PC-9 (cell line): ENCODE data around the gene TLE4. TPM values are rescaled to one million over a fixed set of nuclear protein-coding genes. Genes with fewer than 3 reads are reported as not detected.

Source experiments
- Bru-seq: library from RNA; stranded (reverse); fragments of 400-500 nt; gene quantifications from one replicate; lab custom pipeline; 2021; lab: Mats Ljungman, UMichigan
- BruChase-seq, 2 experiments: library from RNA; stranded (reverse); fragments of 400-500 nt; gene quantifications; one replicate each; lab custom pipeline; 2021; lab: Mats Ljungman, UMichigan
- BruUV-seq: library from RNA; stranded (reverse); fragments of 400-500 nt; replicated peaks from 2 replicates; lab custom pipeline; 2021; lab: Mats Ljungman, UMichigan
- CTCF ChIA-PET: fragments of 300-600 bp; sonication (Branson Sonifier 250); formaldehyde crosslinking; loops from one replicate; lab custom pipeline; 2022; ENCODE audit warnings: antibody characterized with exemption; lab: Charles Lee
- POLR2A ChIA-PET: fragments of 300-600 bp; sonication (Branson Sonifier 250); formaldehyde crosslinking; loops from one replicate; lab custom pipeline; 2022; ENCODE audit warnings: antibody characterized with exemption; ENCODE audit not compliant: unreplicated experiment; lab: Charles Lee
- DNase-seq, 2 experiments: peaks; one replicate each; pipeline versions ENCODE4 v3.0.0 to v3.0.0-alpha.2; 2015 to 2022; ENCODE audit warnings: mixed read lengths in 1 of 2
- H2AFZ ChIP-seq: fragments of 200-600 bp; sonication (generic); 2 replicates; pipeline ENCODE4 v1.8.1; 2017; ENCODE audit warnings: antibody characterized with exemption
- H3F3A ChIP-seq: fragments of 200-600 bp; sonication (generic); 2 replicates; pipeline ENCODE4 v1.8.1; 2017; ENCODE audit warnings: antibody characterized with exemption, mild to moderate bottlenecking, low read depth; ENCODE audit not compliant: insufficient read depth
- H3K27ac ChIP-seq: fragments of 200-600 bp; sonication (generic); 2 replicates; pipeline ENCODE4 v1.6.1; 2016; ENCODE audit warnings: mixed run types
- H3K27me3 ChIP-seq: fragments of 200-600 bp; sonication (generic); 2 replicates; pipeline ENCODE4 v1.6.1; 2016; ENCODE audit warnings: low read depth, mixed run types; ENCODE audit not compliant: insufficient read depth
- H3K36me3 ChIP-seq: fragments of 200-600 bp; sonication (generic); 2 replicates; pipeline ENCODE4 v1.6.1; 2016; ENCODE audit warnings: low read depth, mixed run types
- H3K4me1 ChIP-seq: fragments of 200-600 bp; sonication (generic); replicated peaks from 2 replicates; pipeline ENCODE4 v1.6.1; 2016; ENCODE audit warnings: mixed run types; ENCODE audit not compliant: insufficient read depth
- H3K4me2 ChIP-seq: fragments of 200-600 bp; sonication (generic); 2 replicates; pipeline ENCODE4 v1.6.1; 2017; ENCODE audit warnings: mixed run types
- H3K4me3 ChIP-seq: fragments of 200-600 bp; sonication (generic); 2 replicates; pipeline ENCODE4 v1.6.1; 2016; ENCODE audit warnings: mixed run types
- H3K79me2 ChIP-seq: fragments of 200-600 bp; sonication (generic); 2 replicates; pipeline ENCODE4 v1.6.1; 2017; ENCODE audit warnings: low read depth, mixed run types
- H3K9me2 ChIP-seq: fragments of 200-600 bp; sonication (generic); 2 replicates; pipeline ENCODE4 v1.8.1; 2017; ENCODE audit warnings: mild to moderate bottlenecking; ENCODE audit not compliant: insufficient read depth
- H3K9me3 ChIP-seq: fragments of 200-600 bp; sonication (generic); 2 replicates; pipeline ENCODE4 v1.8.1; 2016; ENCODE audit warnings: low read depth; ENCODE audit not compliant: insufficient read depth
- H4K20me1 ChIP-seq: fragments of 200-600 bp; sonication (generic); 2 replicates; pipeline ENCODE4 v1.8.1; 2017; ENCODE audit not compliant: insufficient read depth
- EZH2 ChIP-seq: fragments of 200-600 bp; sonication (generic); IDR thresholded peaks from 2 replicates; pipeline ENCODE4 v1.8.0; 2017; ENCODE audit warnings: antibody characterized with exemption, low read depth
- intact Hi-C: fragments of 100-400 bp; cut with micrococcal nuclease; formaldehyde crosslinking; loops from one replicate; pipeline ENCODE4 v1.10.0; 2022; ENCODE audit not compliant: unreplicated experiment
- long read RNA-seq: library from polyadenylated mRNA; stranded (forward); transcript quantifications from one replicate; pipeline ENCODE4 v2.0.0, GENCODE V29; 2022
- total RNA-seq: library from RNA; stranded (reverse); gene quantifications from 2 replicates; pipeline ENCODE4 v1.2.3, GENCODE V29; 2021
- TF ChIP-seq, protein P1 (sequence below): fragments of 200-600 bp; sonication (generic); conservative IDR thresholded peaks from 2 replicates; pipeline ENCODE4 v1.6.1; 2017; ENCODE audit warnings: mixed run types, antibody characterized with exemption, mild to moderate bottlenecking, moderate library complexity

TLE4 gene
- not detected in 2 replicates for total RNA-seq
- Bru-seq, nascent RNA, result percentile 12 among the genes with signal in this experiment
- BruChase-seq, experiment 1, labeled RNA remaining after a 2-hour chase, result percentile 11 among the genes with signal in this experiment
- percentile 4 among the genes with signal in this experiment for BruChase-seq, experiment 2, labeled RNA remaining after a 6-hour chase
- long read RNA-seq, result 0 reads

DNA sequence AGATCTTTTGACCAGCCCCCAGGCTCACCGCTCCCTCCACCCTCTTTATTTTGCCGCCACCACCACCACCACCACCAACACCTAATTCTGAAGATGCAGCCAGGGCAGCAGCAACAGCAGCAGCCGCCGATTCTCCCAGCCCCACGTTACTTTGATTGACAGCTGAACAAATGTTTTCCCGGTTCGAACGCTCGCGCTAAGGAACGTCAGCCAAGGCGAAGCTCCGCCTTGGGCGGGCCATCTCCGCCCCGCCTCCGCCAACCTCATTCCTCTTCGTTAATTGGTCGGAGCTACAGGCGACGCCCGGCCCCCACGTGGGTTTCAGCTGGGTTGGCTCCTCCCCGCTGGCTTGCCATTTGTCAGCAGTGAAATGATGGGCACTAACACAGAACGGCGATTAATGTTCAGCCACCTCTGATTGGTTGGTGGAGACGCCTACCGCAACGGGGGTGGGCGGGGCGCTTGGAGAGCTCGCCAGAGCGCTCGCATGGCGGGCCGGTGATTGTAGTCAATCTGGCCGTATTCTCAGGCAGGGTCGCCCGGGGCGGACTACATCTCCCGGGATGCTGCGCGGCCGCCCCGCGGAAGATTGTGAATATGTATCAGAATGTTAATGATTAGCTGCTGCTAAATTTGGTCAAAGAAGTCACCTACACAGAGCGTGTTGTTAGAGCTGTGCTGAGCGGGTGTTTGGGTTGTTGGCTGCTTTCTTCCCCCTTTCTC is at the start of gene TLE4:
TLE4 (plus strand) TSS at position 657 of the 723 bp plus-strand sequence. CDS start 826 bp downstream, outside the sequence.
- H3K27me3 ChIP-seq, result no peaks in the 10 kb centered on the region
- H3K4me1 ChIP-seq, result no peaks in the 10 kb centered on the region
- TF ChIP-seq EZH2, result no peak
- TF ChIP-seq, protein P1, sequence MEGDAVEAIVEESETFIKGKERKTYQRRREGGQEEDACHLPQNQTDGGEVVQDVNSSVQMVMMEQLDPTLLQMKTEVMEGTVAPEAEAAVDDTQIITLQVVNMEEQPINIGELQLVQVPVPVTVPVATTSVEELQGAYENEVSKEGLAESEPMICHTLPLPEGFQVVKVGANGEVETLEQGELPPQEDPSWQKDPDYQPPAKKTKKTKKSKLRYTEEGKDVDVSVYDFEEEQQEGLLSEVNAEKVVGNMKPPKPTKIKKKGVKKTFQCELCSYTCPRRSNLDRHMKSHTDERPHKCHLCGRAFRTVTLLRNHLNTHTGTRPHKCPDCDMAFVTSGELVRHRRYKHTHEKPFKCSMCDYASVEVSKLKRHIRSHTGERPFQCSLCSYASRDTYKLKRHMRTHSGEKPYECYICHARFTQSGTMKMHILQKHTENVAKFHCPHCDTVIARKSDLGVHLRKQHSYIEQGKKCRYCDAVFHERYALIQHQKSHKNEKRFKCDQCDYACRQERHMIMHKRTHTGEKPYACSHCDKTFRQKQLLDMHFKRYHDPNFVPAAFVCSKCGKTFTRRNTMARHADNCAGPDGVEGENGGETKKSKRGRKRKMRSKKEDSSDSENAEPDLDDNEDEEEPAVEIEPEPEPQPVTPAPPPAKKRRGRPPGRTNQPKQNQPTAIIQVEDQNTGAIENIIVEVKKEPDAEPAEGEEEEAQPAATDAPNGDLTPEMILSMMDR, result no peak
- ChIA-PET POLR2A (no interaction called here), CTCF (no interaction called here)
- no peak within 1 kb of the TSS for H3K4me3 ChIP-seq
- no peaks in the 10 kb centered on the region for H3K79me2 ChIP-seq
- no peaks in the 10 kb centered on the region for H4K20me1 ChIP-seq
- no peaks in the 10 kb centered on the region; the same call in 1 of the 2 replicates for H3K9me3 ChIP-seq
- peak in 1 of 2 experiments; percentile 47 for DNase-seq
- BruUV-seq, result no TSS peak
- H2AFZ ChIP-seq, result no peak within 1 kb of the TSS
- no peaks in the 10 kb centered on the region for H3K9me2 ChIP-seq
- H3K27ac ChIP-seq, result no peak within 1 kb of the TSS
- intact Hi-C loops, result no loop called here
- no peak within 1 kb of the TSS for H3K4me2 ChIP-seq
- H3K36me3 ChIP-seq, result no peaks in the 10 kb centered on the region
- H3F3A ChIP-seq, result no peaks in the 10 kb centered on the region

DNA sequence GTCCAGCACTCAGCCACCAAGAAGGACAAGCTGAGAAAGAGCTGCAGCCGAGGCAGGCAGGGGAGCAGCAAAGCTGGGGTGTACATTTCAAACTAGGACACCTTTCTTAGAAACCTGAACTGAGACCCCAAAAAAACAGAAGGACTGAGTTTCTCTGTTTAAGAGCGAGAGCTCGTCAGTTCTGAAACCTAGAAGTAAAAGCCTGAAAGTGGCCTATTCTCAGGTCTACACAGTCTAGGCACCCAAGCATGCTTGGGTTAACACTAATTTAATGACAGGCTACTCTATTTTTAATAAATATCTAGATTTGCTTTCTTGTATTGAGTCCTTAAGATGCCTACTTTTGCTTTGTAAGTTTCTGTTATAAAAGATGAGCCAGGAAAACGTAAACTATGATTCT is 49.0 kb upstream of the TLE4 start:
- H3K4me2 ChIP-seq, result no peak overlapping the region
- no peak overlapping the region for H3K27ac ChIP-seq
- intact Hi-C loops, result no loop called here
- DNase-seq, result no peak
- H3F3A ChIP-seq, result no peaks in the 10 kb centered on the region
- CTCF ChIA-PET, result no interaction called here
- BruUV-seq, result no TSS peak
- H3K79me2 ChIP-seq, result no peaks in the 10 kb centered on the region
- POLR2A ChIA-PET, result no interaction called here
- no peaks in the 10 kb centered on the region; the same call in 1 of the 2 replicates for H4K20me1 ChIP-seq
- no peaks in the 10 kb centered on the region for H3K9me3 ChIP-seq
- TF ChIP-seq, protein P1, result no peak
- no peak for TF ChIP-seq EZH2
- H2AFZ ChIP-seq, result no peak overlapping the region
- H3K27me3 ChIP-seq, result no peaks in the 10 kb centered on the region
- H3K4me1 ChIP-seq, result no peaks in the 10 kb centered on the region
- H3K9me2 ChIP-seq, result no peaks in the 10 kb centered on the region
- H3K4me3 ChIP-seq, result no peak overlapping the region
- H3K36me3 ChIP-seq, result no peaks in the 10 kb centered on the region

DNA sequence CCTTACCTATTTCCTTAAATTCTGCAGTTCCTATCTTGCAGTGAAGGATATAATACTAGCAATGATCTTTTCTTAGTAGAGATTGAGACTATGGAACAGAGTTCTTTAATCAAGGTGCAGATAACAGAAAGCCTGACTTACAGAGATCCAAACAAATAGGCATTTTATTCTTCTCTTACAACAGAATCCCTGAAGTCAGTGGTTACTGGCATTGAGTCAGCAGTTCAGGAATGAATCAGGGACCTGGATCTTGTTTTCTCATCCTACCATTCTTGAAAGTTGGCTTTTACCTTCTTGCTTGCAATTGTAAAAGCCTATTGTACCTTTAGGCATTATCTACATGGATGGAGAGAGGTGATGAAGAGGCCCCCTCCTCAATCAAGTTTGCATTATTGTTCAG is 47.5 kb upstream of the TLE4 start:
- ChIA-PET CTCF (no interaction called here), POLR2A (no interaction called here)
- intact Hi-C loops, result no loop called here
- no peaks in the 10 kb centered on the region for H3F3A ChIP-seq
- H4K20me1 ChIP-seq, result no peaks in the 10 kb centered on the region; the same call in 1 of the 2 replicates
- H3K9me2 ChIP-seq, result no peaks in the 10 kb centered on the region
- no peak overlapping the region for H2AFZ ChIP-seq
- no peaks in the 10 kb centered on the region for H3K4me1 ChIP-seq
- H3K4me2 ChIP-seq, result no peak overlapping the region
- no TSS peak for BruUV-seq
- H3K27ac ChIP-seq, result no peak overlapping the region
- no peak overlapping the region for H3K4me3 ChIP-seq
- TF ChIP-seq, protein P1, result no peak
- no peak for TF ChIP-seq EZH2
- H3K27me3 ChIP-seq, result no peaks in the 10 kb centered on the region
- no peaks in the 10 kb centered on the region for H3K36me3 ChIP-seq
- H3K9me3 ChIP-seq, result no peaks in the 10 kb centered on the region
- H3K79me2 ChIP-seq, result no peaks in the 10 kb centered on the region
- DNase-seq, result no peak
